Stimulated activated CD4-positive, alpha-beta T cell treated with anti-CD3 and anti-CD28 coated beads, Interleukin-4, amount 100 ng/mL, for 48 hours (primary cell): ENCODE data around the gene INO80.

Experiments used
- DNase-seq, 2 donors: peaks; one replicate each; pipeline ENCODE4 v3.0.0-alpha.2; 2020; ENCODE audit warnings: low read depth in 2 of 2

The INO80 gene

DNA sequence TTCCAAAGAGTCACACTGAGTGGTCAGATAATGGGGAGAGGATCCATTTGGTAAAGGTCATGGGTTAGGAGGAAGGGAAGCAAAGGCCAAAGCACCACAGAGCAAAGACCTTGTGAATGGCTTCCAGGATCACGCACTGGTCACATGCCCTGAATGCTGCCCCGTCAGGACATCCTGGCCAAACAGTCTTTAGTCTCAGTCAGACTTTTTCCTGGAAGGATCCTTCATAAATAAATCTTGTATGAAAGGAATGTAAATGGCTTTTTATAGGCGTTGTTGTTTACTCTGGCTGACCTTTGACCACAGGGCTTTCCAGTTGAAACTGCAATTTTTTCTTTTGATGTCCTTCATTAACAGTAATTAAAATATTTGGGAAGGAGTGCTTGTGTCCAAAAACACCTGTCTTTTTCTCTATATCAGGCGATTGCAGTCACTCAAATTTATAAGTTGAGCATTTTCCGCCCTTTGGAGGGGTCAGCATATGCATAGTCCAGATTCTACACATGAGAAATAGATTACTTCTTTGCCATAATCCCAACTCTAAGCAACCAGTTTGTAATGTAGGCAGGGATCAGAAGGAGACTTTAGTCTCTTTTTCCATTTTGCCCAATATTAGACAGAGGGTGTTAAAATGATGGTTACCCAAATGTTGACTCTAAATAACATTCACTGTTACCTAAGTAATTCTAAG lies 114.4 kb downstream of the INO80 start:
- no peak for DNase-seq

DNA sequence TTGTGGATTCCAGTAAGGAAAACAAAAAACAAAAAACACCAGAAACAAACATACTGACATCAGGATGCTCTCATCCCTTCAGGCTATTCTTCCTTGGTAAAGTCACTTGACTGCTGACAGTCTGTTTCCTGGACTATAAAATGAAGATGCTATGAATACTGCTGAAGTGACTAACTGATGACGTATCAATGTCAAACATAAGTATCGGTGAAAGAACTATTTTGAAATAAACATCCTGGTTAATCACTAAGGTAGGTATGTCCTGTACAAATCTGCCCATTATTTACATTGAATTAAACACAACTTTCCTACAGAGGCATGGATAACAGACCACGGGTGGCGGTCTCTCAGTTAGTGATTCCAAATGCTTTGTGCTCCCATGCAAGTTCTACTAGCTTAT lies 116.9 kb downstream of the INO80 start:
- no peak for DNase-seq

DNA sequence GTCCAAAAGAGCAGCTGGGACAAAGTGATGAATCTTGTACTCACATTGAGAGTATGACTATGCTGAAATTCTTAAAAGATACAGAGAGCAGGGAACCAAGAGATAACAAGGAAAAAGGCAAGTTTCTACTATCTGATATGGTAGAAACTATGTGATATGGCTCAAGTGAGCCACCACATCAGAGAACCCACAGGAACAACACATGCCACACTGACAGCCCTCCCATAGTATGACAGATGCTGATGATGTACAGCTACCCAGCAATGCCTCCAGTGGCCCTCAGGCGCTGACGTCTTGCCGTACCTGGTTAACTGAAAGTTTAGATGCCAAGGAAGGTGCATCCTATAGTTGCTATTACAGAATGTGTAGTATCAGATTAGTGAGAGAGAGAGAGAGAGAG lies 120.4 kb downstream of the INO80 start:
- DNase-seq: no peak

DNA sequence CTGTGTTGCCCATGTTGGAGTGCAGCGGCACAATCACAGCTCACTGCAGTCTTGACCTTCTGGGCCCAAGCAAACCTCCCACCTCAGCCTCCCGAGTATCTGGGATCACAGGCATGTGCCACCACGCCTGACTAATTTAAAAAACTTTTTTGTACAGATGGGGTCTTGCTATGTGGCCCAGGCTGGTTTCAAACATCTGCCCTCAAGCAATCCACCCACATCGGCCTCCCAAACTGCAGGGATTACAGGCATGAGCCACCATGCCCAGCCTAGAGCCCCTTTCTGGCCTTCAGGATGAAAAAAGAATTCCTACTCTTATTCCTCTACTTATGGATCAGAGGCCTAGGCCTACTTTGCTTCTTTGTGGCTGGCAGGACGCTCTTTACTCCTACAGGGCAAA lies 123.3 kb downstream of the INO80 start:
- DNase-seq: no peak

DNA sequence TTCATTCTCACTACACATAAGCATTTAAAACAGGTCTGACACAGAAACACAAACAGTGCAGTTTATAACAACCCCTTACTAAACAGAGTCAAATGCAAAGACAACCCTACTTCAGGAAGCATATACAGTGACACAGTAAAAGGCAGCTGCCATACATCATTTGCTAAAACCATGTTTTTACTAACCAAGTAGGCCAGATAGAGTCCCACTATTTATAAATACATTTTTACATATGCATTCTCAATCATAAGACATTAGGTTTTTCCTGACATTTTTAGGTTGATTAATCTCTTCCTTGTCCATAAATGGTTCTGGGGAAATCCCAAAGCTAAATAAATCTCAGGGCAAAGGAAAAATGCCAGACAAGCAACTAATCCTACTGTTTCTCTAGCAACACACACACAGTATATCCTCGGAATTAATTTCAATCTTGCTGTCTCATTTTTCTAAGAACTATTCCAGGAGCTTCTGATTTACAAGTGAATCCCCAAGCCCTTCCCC lies 123.8 kb downstream of the INO80 start:
- no peak for DNase-seq

DNA sequence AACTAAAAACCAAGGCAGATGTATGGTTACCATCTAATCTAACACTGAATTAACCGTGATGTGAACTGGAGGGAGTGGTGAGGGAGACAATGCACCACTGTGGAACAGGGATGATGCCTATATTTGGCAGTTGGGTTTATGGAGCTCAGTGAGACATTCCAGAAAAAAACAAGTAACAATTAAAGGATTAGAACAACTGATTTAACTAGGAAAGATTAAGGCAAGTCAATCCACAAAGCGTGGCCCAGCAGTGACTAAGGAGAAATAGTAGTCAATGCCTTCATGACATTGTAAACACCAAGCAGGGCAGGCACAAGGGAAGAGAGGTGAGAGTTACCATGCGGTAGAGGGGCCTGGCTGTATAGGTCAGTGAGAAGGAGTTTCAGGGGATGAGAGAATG lies 124.7 kb downstream of the INO80 start:
- no peak for DNase-seq

DNA sequence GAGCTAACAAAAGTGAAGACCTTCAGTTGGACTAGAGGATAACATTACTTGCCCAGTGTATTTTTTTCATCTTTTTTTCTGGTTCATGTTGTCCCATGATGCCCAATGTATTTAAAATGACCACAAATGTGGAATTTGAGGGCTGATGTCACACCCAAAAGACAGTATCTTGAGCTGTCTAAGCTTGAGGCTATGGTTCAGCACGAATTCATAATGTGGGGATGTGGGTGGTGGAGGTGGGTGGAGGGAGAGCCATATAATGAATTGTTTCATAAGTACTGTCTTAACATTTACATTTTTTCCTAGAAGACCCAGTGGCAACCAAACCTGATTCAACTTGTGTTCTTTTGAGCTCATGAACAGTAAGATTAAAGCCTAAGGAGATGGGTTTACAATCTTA lies 125.3 kb downstream of the INO80 start:
- DNase-seq: no peak

DNA sequence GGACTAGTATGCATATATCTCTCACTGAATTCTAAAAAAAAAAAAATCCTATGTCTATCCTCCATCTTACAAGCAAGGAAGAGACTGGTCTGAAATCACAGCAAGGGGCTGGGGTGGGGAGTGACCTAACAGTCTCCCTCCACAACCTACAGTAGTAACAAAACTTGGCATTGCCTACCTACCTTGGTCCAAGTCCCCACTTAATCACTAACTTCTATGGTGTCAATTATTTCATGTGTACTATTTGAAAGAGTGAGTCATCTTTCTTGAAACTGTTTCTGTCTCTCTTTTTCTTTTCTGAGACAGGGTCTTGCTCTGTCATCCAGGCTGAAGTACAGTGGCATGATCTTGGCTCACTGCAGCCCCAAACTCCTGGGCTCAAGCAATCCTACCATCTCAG lies 126.0 kb downstream of the INO80 start:
- no peak for DNase-seq

DNA sequence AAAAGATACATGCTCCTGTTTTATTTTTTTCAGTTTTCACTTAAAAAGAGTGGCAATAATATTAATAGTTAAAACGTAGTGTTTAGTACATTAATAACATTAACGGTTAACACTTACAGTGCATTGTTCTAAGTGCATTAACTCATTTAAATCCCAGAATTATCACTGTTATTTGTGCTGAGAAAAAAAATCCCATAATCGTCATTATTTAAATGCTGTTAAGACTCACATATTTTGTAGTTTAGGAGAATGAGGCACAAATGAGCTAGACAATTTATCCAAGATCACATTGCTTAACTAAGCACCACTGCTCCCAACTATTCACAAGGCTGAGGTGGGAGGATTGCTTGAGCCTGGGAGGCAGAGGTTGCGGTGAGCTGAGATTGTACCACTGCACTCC lies 127.9 kb downstream of the INO80 start:
- no peak for DNase-seq

DNA sequence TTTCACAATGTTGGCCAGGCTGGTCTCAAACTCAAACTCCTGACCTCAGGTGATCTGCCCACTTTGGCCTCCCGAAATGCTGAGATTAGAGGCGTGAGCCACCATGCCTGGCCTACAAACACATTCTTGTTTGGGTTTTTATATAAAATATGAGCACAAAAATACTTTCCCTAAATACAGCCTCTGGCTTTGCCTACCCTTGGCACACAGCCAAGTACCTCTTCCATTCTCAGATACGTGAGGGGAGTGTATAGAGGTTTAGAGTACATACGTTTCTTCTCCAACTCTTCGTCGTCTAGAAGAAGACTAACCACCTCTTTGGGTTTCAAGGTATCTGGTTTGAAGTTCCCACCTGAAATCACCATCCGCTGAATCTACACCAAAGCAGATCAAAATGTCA lies 129.3 kb downstream of the INO80 start:
- no peak for DNase-seq

DNA sequence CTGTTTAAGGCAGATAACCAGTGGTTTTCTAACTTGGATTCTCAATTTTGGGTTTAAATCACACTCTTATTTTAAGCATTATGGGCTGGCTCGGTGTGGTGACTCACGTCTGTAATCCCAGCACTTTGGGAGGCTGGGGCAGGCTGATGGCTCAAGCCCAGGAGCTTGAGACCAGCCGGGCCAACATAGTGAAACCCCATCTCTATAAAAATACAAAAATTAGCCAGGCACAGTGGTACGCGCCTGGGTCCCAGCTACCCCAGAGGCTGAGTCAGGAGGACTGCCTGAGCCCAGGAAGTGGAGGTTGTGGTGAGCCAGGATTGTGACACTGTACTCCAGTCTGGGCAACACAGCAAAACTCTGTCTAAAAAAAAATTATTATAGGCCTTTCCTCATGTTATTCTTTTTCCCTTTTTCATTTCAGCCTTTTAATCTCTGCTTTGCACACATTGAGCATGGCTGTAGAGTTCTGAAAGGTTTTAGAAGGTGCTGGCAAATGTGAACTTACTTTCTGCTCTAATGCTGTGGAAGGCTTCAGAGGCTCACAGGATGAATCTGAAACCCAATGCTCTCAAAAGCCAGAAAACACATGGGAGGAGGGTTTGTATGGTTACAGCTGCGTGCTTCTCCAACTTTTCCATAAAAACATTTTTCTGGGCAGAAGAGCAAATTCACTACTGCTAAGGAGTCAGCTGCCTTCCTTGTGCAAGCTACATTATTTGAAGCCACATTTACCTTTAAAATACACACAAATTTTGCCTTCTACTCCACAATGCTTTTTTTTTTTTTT lies 130.3 kb downstream of the INO80 start:
- DNase-seq: no peak

DNA sequence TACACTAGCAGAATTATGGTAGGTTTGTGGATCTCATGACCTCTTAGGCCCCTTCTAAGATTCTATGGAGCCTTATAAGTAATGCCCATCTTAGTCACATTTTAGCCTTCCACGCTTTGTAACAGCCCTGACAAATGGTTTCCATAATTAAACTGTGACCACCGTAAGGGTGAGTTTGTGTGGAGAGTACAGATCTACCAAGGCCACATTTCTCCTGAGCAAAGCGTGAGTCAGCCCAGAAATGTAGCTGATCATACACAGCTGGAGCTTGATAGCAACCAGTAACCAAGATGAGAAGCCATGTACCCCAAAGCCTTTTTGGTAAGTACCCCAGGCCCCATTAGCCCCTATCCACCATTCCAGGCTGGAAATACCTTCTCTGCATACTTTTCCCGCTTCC lies 131.1 kb downstream of the INO80 start:
- DNase-seq: no peak

DNA sequence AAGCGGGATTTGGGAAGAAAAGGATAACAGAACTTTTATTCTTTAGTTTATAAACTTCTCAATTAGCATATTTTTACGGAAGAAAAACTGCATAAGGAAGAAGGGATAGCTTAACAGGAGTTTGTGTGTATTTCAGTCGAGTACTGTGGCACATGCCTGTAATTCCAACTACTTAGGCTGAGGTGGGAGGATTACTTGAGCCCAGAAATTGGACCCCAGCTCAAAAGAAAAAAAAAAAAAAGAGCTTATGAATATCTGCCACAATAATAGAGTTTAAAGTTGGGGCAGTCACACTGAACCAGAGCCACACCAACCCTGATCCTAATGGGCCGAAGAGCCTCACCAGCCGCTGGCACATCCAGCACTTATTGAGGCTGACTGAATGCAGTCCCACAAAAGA lies 131.7 kb downstream of the INO80 start:
- no peak for DNase-seq

DNA sequence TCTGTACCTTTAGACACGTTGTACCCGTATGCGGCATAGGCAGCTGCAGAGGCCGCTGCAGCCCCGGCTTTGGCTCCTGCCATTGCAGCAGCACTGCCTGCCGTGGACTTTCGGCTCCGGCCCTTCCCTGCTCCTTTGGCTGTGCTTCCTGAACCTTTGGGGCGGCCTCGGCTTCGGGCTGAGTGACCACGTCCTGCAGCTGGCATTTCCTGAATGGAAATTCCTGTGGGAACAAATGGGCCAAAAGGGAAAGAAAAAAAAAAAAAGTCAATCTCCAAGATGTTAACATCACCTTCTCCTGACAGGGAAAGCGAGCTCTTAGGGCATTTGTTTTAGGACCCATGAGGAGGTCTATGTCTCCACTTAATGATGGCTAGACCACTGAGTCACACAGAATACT lies 133.2 kb downstream of the INO80 start:
- no peak for DNase-seq

DNA sequence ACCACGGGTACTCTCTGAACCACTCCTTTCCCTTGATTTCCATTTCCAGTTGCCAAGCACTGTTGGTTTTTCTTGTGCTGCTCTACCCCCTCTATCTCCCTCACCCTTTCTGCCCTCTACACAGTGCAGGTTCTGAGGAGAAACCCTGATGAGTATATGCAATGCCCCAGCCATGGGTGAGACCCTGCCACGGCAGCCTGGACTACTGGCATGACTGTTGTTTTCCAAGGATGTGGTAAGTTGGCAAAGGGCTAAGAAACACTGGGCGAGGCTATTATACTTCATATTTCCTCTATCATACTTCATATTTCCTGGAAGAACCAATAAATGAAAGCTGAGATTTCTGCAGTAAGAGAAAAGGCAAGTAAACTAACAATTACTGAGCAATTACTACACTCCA lies 134.9 kb downstream of the INO80 start:
- no peak for DNase-seq

DNA sequence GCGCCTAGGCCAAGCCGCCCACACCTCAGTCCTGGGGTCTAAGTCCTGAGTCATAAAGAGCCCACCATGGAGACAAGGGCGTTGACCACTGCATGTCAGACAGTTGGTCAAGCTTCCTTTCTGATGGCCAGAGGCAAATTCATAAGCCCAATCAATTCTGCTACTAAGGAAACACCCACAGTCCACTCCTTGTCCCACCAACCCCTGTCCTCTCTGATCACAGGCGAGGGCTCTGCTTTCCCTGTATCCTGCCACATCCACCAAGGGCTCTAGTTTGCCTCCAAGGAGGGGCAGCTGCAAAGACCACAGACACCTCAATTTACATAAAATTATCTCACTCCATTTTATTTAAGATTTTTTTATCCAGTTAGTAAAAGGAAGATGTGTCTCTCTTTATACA lies 137.5 kb downstream of the INO80 start:
- no peak for DNase-seq

DNA sequence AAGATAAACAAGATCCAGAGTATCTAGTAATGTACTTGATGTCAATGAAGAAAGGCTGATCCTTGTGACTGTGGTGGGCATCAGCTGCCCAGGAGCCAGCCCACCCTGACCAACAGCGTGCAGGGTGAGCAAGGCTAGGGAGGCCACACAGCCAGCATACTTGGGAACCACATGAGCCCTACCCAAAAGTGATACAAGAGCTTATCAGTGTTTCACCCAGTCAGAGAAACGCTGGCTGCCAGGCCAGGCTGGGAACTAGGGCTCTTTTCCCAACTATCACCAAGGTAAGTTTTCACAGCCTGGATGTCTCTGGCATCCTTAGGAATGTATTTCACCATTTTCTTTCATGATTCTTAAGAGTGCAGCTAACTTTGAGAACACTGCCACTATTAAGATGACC lies 137.9 kb downstream of the INO80 start:
- DNase-seq: no peak

DNA sequence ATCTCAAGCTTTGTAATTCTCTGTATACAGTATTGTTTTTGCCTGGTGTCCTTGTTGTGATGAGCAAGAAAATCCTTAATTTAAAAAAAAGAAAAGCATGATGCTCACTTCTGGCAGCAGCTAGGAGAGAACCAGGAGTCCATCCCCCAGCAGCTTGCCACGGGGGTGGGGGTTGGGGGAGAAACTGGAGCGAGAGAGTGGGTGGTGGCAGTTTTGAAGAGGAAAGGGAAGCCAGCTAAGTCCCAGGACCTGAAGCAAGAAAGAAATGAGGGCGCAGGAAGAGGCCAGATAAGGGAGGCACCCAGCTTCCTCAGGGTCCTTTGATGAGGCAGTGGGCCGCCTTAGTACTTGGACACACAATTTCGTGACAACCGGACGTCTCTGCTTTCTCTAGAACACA lies 139.3 kb downstream of the INO80 start:
- no peak for DNase-seq

DNA sequence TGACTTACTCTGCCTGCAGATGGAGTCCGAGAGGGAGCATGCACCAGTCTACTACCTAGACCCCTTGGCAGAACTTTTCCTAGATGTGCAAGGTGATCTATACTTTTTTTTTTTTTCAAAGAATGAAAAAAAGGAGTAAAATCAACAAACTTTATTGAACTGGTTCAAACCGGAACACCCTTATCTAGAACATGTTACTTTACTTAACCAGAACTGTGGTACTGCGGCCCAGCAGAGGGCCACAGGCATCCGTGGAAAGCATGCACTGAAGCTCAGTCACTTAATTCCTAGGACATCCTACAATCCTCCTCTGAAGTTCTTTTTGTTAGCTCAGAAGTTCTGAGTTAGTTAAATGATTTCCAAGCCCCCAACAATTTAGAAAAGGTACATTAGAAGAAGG lies 141.2 kb downstream of the INO80 start:
- DNase-seq: no peak

DNA sequence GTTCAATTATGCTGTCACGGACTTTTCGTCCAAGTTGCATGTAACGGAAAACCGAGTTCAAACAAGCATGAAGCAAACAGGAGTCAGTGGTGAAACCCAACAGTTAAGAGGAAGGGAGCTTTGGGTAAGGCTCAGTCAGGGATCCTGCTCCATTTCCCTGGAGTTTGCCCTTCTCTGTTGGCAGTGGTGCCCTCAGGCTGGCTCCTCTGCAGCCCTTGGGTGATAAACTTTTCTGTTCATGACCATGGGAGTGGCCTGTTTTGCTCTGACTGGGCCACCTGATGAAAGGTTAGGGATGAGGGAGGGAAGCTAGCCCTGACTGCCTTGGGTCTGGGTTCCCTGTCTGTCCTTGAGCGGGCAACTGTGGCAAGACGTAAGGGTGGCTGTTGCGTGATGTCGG lies 146.7 kb downstream of the INO80 start:
- no peak for DNase-seq

DNA sequence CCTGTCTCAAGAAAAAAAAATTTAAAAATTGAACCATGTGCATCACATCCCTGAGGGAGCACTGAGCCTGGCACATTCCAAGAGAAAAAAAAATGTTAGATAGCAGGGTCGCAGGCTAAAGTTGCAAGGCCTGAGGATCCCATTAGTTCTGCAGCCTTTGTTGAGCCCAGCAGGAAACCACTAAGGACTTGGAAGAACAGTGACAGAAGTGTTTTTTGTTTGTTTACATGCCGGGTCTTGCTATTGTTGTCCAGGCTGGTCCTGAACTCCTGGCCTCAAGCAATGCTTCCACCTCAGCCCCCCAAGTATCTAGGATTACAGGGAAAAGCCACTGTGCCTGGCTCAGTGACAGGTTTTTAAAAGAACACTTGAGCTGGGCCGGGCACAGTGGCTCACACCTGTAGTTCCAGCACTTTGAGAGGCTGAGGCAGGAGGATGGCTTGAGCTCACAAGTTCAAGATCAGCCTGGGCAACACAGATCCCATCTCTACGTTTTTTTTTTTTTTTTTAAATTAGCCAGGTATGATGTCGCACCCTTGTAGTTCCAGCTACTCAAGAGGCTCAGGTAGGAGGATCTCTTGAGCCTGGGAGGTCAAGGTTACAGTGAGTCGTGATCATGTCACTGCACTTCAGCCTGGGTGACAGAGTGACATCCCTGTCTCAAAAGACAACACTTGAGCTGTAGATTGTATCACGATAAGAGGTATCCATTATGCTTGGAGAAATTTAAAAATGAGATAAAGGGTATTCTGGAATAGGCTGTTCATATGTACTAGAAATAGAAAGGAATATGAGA lies 147.6 kb downstream of the INO80 start:
- DNase-seq: no peak

DNA sequence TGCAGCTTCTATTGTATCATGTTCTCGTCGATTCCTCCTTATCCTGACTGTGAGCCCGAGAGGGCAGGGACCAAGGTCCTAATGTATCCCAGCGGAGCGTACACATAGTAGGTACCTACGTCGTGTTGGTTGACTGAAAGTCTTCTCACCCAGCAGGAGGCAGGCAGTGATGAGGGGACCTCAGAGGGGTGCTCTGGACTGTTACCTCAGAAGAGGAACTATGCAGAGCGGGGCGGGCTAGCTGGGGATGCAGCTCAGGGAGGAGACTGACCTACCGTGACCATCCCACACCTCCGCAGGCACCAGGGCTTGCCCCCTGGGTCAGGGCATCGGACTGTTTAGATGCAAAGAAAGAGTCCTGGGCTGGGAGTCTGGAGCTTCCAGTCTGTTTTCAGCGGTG lies 151.4 kb downstream of the INO80 start:
- DNase-seq: no peak

DNA sequence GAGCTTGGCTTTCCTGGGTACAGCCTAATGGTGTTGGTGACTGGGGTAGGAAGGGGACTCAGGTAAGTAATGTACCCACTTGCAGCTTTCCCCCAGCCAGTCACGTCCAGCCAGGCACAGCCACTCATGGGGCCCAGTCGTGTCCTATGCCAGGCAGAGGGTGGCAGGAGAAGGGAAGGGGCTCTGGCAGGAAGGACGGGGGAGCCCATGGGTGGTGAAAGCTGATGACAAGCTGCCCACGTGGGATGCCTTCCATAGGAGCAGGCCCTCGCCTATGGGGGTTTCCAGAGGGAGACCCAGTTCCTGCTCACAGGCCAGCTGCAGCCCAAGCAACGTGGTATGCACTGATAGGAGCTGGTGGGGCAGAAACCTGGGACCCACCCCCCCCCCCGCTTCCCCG lies 152.1 kb downstream of the INO80 start:
- no peak for DNase-seq
